Coronary artery (tissue), 2 donors: ENCODE results near the gene GAS7.

ENCODE experiments used
- DNase-seq: peaks from one replicate; pipeline ENCODE4 v3.0.0-alpha.2; 2017; ENCODE audit warnings: low spot score
- H3K27ac ChIP-seq, 2 donors: fragments of 200-600 bp; sonication (generic); one replicate each; pipeline ENCODE4 v1.5.1; 2016 to 2019
- H3K4me3 ChIP-seq: fragments of 200-600 bp; sonication (generic); 2 replicates; pipeline ENCODE4 v1.5.1; 2016; ENCODE audit warnings: mild to moderate bottlenecking, moderate library complexity
- TF ChIP-seq, protein P1 (sequence below): fragments of 200-600 bp; sonication (generic); IDR thresholded peaks from one replicate; pipeline ENCODE4 v1.5.1; 2019; ENCODE audit warnings: antibody characterized with exemption

GAS7 gene

DNA sequence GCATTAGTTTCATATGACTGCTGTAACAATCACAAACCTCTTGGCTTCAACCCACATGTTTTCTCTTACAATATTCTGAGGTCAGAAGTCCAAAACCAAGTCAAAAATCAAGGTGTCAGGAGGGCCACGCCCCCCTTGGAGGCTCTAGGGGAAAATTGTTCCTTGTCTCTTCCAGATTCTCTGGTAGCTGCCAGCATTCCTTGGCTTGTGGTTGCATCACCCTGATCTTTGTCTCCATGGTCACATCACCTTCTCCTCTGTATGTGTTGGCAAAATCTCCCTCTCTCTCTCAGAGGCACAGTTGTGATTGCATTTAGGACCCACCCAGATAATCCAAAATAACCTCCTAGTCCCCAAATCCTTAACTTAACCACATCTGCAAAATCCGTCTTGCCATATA is 105.8 kb downstream of the GAS7 start:
- no peak for DNase-seq
- Histone ChIP-seq H3K4me3 (no peak overlapping the region), H3K27ac (no peak overlapping the region)
- TF ChIP-seq, protein P1, sequence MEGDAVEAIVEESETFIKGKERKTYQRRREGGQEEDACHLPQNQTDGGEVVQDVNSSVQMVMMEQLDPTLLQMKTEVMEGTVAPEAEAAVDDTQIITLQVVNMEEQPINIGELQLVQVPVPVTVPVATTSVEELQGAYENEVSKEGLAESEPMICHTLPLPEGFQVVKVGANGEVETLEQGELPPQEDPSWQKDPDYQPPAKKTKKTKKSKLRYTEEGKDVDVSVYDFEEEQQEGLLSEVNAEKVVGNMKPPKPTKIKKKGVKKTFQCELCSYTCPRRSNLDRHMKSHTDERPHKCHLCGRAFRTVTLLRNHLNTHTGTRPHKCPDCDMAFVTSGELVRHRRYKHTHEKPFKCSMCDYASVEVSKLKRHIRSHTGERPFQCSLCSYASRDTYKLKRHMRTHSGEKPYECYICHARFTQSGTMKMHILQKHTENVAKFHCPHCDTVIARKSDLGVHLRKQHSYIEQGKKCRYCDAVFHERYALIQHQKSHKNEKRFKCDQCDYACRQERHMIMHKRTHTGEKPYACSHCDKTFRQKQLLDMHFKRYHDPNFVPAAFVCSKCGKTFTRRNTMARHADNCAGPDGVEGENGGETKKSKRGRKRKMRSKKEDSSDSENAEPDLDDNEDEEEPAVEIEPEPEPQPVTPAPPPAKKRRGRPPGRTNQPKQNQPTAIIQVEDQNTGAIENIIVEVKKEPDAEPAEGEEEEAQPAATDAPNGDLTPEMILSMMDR = no peak

DNA sequence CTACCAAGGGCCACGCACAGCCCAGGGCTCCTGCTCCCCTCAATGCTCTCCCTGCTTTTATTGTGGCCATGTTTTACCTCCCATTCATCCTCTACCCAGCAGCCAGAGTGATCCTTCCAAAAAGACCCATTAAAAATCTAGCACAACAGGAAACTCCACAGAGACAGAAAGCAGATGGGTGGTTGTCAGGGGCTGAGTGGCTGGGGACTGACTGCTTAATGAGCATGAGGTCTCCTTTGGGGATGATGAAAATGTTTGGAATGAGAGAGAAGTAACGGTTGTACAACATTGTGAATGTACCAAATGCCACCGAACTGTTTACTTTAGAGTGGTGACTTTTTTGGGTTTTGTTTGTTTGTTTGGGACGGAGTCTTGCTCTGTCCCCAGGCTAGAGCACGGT is 107.4 kb downstream of the GAS7 start:
- no peak for DNase-seq

DNA sequence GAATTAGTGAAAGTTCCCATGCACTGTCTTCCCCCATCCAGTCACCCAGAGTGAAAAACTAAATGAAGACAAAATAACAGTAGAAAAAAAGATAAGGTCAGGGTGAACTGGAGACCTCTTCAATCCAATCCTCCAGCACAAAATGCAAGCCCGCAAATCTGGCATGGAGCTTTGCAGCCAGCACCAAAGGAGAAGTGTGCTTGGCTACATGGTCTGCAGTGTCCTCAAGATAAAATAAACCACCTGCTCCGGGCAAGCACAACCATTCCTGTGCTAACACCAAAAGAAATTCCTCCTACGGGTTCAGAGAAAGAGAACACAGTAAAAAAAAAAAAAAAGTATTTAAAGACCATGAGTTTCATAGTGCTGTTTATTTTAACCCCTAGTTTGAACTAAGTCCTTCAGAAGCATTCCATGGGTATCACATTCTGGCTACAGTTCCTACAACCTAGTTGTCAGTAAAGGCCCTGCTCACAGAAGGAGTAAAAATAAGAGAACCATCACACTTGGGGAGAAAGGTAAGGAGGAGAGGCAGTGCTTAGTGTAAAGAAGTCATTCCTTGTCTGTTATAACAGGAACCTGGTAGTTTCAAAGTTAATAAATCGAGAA is 109.1 kb downstream of the GAS7 start:
- DNase-seq = no peak
- TF ChIP-seq, protein P1 = no peak
- no peak overlapping the region for H3K27ac ChIP-seq
- H3K4me3 ChIP-seq = no peak overlapping the region

More for the DNA sequence above, 107.4 kb downstream of the GAS7 start:
- Histone ChIP-seq H3K27ac (no peak overlapping the region), H3K4me3 (no peak overlapping the region)
- TF ChIP-seq, protein P1 = no peak

DNA sequence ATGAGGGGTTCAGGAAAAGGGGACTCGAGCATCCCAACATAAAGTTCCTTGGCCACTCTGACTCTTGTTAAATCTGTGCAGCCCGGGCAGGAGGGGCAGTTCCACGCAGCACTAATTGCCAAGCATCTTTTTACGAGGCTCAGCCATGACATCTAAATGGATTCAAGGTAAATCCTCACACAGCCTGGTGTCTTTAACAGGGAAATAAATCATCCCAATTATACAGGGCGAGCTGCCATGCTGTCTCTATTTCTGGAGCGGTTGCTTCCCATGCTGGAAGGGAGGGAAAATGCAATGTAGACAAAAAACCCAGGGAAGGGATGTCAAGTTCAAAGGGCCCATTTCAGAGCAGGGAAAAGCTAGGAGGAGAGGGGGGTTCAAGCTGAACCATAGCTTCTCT is 110.0 kb downstream of the GAS7 start:
- TF ChIP-seq, protein P1 = no peak
- Histone ChIP-seq H3K27ac (no peak overlapping the region), H3K4me3 (no peak overlapping the region)
- DNase-seq = no peak

DNA sequence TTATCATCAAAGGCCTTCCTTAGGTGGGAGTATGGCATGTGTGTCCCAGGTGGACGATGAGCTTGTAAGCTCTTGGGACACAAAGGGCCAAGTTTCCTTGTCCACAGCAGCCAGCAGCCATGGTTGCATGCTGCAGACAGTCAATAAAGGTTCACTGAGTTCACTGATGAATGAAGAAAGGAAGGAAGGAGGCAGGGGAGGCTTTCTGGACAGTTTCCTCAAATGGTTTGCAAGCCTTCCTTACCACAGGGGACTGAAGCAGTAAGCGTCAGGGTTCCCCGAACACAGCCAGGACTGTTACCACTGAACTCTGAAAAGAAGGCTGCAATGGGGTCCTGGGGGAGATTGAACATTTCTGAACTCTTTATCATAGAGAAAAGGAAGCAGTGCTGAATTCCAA is 111.1 kb downstream of the GAS7 start:
- DNase-seq = no peak
- Histone ChIP-seq H3K4me3 (no peak overlapping the region), H3K27ac (peak overlapping the region in 1 of 2 donors; percentile 16)
- TF ChIP-seq, protein P1 = no peak

DNA sequence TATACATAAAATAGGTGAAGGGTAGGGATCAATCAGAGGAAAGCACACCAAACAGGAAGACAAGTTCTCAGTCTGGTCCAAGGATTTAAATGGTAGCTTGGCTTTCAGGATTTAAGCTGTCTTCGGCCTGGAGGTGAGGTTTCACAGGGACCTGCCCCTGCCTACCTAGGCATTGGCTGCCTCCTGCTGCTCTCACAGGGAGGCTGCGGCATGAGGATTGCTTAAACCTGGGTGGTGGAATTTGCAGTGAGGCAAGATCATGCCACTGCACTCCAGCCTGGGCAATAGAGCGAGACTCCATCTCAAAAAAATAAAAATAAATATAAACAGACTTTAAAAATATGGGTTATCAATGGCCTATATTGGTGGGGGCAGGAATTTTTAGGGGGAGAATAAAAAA is 114.5 kb downstream of the GAS7 start:
- TF ChIP-seq, protein P1 = no peak
- no peak overlapping the region for H3K27ac ChIP-seq
- no peak overlapping the region for H3K4me3 ChIP-seq
- DNase-seq = no peak

DNA sequence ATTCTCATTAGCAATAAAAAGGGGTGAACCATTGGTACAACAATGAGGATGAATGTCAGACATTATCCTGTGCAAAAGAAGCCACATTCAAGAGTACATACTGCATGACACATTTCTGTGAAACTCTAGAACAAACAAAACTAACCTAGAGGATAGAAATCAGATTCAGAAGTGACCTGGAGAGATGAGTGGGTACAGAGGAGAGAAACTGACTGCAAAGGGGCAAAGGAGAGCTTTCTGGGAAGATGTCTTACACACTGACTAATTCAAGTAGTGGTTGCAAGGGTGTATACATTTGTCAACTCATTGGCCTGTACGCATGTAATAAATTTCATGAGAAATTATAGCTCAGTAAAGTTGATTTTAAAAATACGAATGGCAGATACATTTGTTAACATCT is 115.6 kb downstream of the GAS7 start:
- Histone ChIP-seq H3K4me3 (no peak overlapping the region), H3K27ac (no peak overlapping the region)
- no peak for DNase-seq

More for the DNA sequence above, 115.6 kb downstream of the GAS7 start:
- TF ChIP-seq, protein P1 = no peak
